HG02852 (cell line): ENCODE results near the gene C4orf17.
"Not testable (repeated sequence)": the region's sequence is repeated elsewhere in the genome, so short reads cannot be mapped to it uniquely, and the experiment has no call there.

Experiments used
- ATAC-seq: cut with Tn5 transposase; IDR thresholded peaks from one replicate; pipeline ENCODE4 v1.9.1; 2021; ENCODE audit warnings: mild to moderate bottlenecking, moderate library complexity; ENCODE audit not compliant: unreplicated experiment

The C4orf17 gene

GRCh38 chr4:99510721-99511120 is at the start of gene C4orf17:
Gene C4orf17, plus strand, starts transcription at chr4:99511021. Its CDS starts 2,061 bp downstream, at chr4:99513082.
- no peak for ATAC-seq

GRCh38 chr4:99461623-99462401 is 49.0 kb upstream of the C4orf17 start:
- no peak for ATAC-seq

GRCh38 chr4:99462875-99463464 is 47.9 kb upstream of the C4orf17 start:
- ATAC-seq = peak; percentile 98

- ATAC-seq = no peak
Measured at GRCh38 chr4:99463566-99463965, 47.3 kb upstream of the C4orf17 start.

- no peak for ATAC-seq
Measured at GRCh38 chr4:99467887-99468286, 42.9 kb upstream of the C4orf17 start.

GRCh38 chr4:99468889-99469288 is 41.9 kb upstream of the C4orf17 start:
- ATAC-seq = no peak

- ATAC-seq = no peak
Measured at GRCh38 chr4:99471349-99471748, 39.5 kb upstream of the C4orf17 start.

GRCh38 chr4:99471896-99472295 is 38.9 kb upstream of the C4orf17 start:
- ATAC-seq = no peak

- ATAC-seq = no peak
Measured at GRCh38 chr4:99473131-99473530, 37.7 kb upstream of the C4orf17 start.

GRCh38 chr4:99483636-99484035 is 27.2 kb upstream of the C4orf17 start:
- ATAC-seq = no peak

- ATAC-seq = no peak
Measured at GRCh38 chr4:99485212-99485611, 25.6 kb upstream of the C4orf17 start.

- not testable (repeated sequence) for ATAC-seq
Measured at GRCh38 chr4:99486648-99487047, 24.2 kb upstream of the C4orf17 start.

GRCh38 chr4:99490286-99490685 is 20.5 kb upstream of the C4orf17 start:
- ATAC-seq = no peak

- no peak for ATAC-seq
Measured at GRCh38 chr4:99504804-99505502, 5.9 kb upstream of the C4orf17 start.

- no peak for ATAC-seq
Measured at GRCh38 chr4:99506781-99507180, 4.0 kb upstream of the C4orf17 start.

GRCh38 chr4:99507349-99507748 is 3.5 kb upstream of the C4orf17 start:
- no peak for ATAC-seq

GRCh38 chr4:99507762-99508161 is 3.1 kb upstream of the C4orf17 start:
- no peak for ATAC-seq

- no peak for ATAC-seq
Measured at GRCh38 chr4:99518601-99519295, 7.9 kb downstream of the C4orf17 start.

- no peak for ATAC-seq
Measured at GRCh38 chr4:99529228-99529627, 18.4 kb downstream of the C4orf17 start.

- no peak for ATAC-seq
Measured at GRCh38 chr4:99529956-99530355, 19.1 kb downstream of the C4orf17 start.

- ATAC-seq = not testable (repeated sequence)
Measured at GRCh38 chr4:99534699-99535098, 23.9 kb downstream of the C4orf17 start.
